Measurements from ENCODE around the gene CHGA. TPM values are rescaled to one million over a fixed set of nuclear protein-coding genes. Genes with fewer than 3 reads are reported as not detected.

The CHGA gene, protein sequence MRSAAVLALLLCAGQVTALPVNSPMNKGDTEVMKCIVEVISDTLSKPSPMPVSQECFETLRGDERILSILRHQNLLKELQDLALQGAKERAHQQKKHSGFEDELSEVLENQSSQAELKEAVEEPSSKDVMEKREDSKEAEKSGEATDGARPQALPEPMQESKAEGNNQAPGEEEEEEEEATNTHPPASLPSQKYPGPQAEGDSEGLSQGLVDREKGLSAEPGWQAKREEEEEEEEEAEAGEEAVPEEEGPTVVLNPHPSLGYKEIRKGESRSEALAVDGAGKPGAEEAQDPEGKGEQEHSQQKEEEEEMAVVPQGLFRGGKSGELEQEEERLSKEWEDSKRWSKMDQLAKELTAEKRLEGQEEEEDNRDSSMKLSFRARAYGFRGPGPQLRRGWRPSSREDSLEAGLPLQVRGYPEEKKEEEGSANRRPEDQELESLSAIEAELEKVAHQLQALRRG
- total RNA-seq = not detected in 2 replicates

DNA sequence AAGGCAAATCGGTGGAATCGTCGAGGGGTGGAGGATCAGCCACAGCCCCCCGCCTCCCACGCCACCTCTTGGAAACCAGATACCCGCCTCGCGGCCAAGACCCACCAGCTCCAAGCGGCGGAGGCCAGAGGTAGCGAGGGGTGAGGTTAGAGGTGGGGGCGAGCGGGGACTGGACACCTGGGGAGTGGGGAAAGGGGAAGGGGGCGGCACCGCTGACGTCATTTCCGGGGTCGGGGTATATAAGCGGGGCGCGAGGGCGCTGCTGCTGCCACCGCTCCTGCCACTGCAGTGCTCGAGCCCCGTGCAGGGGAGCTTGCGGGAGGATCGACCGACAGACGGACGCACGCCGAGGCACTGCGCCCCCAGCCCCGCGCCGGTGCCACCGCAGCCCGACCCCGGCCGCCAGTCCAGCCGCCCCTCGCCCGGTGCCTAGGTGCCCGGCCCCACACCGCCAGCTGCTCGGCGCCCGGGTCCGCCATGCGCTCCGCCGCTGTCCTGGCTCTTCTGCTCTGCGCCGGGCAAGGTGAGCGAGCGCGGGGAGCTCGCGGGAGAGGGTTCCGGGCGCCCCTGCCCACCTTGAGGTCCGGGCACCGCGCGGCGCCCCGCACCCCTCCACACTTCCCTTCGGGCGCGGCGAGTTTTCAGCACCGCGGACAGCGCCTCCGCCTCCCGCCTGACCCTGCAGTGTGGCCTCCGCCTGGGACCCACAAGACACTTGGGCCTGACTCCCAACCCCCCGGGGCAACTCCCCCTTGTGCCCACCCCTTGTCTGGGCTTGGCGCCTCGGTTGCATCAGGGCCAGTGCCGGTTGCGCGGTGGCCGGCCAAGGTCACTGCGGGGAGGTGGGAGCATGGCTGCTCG is at the start of gene CHGA:
TSS of gene CHGA (plus strand) at position 268 of the 861 bp plus-strand sequence. CDS start at position 478, 210 bp downstream.
- Mint-ChIP-seq H3K27ac (no peak within 1 kb of the TSS), H3K4me1 (ENCODE audit: low read depth) (no peaks in the 10 kb centered on the region), H3K27me3 (ENCODE audit: low read depth) (peaks cover 4% of the 10 kb centered on the region), H3K4me3 (ENCODE audit: low read depth) (no peak within 1 kb of the TSS), H3K36me3 (ENCODE audit: low read depth) (no peaks in the 10 kb centered on the region), H3K9me3 (no peaks in the 10 kb centered on the region)
- DNase-seq (ENCODE audit: low spot score) = peak; percentile 50
- intact Hi-C loops (cut with micrococcal nuclease) = loop anchor here (1.0 kb wide), 1 partner anchor 9 kb away; no protein-coding TSS in a partner anchor

DNA sequence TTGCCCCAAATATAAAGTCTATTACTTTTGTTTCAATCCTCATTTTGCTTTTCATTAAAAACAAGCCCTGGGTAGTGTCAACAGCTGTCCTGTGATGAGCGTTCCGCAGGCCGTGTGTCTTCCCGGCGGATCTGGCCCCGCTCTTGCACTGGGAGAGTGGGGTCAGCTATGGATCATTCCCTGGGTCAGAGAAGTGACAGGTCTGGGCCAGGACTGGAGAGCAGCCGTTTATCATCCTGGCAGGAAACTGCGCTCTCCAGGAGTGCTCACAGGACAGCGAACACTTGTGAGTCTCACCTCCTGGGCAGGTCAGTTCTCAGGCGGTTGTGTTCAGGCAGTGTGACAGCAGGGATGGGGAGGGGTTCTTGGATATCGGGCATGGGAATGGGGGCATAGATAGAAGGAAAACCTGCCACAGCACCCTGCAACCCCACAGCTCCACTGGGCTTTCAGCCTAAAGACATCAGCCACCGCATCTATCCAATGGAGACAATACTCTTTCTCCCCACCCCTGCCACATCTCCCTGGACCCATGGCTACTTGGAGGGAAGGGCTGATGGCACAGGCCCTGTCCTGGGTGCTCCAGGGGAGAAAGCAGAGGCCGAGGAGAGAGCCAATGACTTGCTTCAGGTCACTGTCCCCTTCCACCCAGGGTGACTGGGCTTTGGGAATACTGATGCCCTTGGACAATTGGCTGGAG is 47.8 kb upstream of the CHGA start:
- Mint-ChIP-seq H3K4me1 (ENCODE audit: low read depth) (no peaks in the 10 kb centered on the region), H3K27ac (no peak overlapping the region), H3K27me3 (ENCODE audit: low read depth) (peaks cover 22% of the 10 kb centered on the region), H3K4me3 (ENCODE audit: low read depth) (no peak overlapping the region), H3K9me3 (no peaks in the 10 kb centered on the region), H3K36me3 (ENCODE audit: low read depth) (no peaks in the 10 kb centered on the region)
- no peak for DNase-seq (ENCODE audit: low spot score)
- intact Hi-C loops (cut with micrococcal nuclease) = no loop called here

DNA sequence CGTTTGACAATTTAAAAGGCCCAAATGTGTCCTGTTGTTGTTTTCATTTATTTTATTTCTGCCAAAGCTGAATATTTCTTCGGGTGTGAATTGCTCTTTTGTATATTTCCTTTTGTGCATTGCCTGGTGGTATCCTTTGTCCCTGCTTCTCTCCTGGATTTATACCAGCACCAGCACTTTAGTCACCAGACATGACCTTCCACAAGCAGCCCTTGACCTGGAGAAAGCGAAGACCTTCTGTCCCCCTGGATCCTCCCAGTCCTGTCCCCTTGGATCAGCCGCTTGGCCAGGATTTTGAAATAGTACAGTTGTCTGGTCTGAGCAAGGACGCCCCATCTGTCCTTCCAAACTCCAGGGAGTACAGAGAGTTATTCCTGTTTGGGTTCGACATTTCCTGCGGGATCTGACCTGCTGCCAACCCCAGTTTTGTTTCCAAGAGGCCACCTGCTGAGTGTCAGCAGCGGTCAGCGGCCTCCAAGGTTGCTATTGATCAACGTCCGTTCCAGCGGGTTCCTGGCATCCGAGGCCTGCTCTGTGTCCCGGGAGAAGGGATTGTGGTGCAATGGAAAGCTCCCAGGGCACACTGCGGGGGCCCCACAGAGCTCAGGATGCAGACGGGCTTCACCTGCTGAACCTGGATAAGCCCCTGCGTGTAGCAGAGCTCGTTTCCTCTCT is 45.1 kb upstream of the CHGA start:
- intact Hi-C loops (cut with micrococcal nuclease) = no loop called here
- H3K9me3 Mint-ChIP-seq = no peaks in the 10 kb centered on the region
- no peaks in the 10 kb centered on the region for H3K4me1 Mint-ChIP-seq (ENCODE audit: low read depth)
- peaks cover 30% of the 10 kb centered on the region for H3K27me3 Mint-ChIP-seq (ENCODE audit: low read depth)
- DNase-seq (ENCODE audit: low spot score) = no peak
- H3K36me3 Mint-ChIP-seq (ENCODE audit: low read depth) = no peaks in the 10 kb centered on the region
- H3K27ac Mint-ChIP-seq = no peak overlapping the region
- no peak overlapping the region for H3K4me3 Mint-ChIP-seq (ENCODE audit: low read depth)

DNA sequence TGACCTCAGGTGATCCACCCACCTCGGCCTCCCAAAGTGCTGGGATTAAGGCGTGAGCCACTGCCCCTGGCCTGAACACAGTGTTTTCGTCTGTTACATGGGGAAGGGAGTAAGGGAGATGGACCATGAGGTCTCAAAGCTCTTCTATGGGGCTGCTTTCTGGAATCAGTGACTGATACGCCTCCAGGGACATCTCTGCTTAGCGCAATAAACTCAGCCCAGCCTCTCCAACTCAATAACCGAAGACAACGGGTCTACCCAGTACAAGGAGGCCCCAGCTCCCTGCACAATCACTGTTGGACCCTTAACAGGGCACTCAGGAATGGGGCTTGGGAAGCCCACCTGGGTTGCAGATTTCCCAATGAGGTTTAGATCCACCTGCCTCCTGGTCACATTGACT is 42.6 kb upstream of the CHGA start:
- H3K36me3 Mint-ChIP-seq (ENCODE audit: low read depth) = no peaks in the 10 kb centered on the region
- H3K9me3 Mint-ChIP-seq = peaks cover 3% of the 10 kb centered on the region
- no peak for DNase-seq (ENCODE audit: low spot score)
- no peak overlapping the region for H3K4me3 Mint-ChIP-seq (ENCODE audit: low read depth)
- H3K4me1 Mint-ChIP-seq (ENCODE audit: low read depth) = no peaks in the 10 kb centered on the region
- no peak overlapping the region for H3K27ac Mint-ChIP-seq
- intact Hi-C loops (cut with micrococcal nuclease) = no loop called here
- H3K27me3 Mint-ChIP-seq (ENCODE audit: low read depth) = peaks cover 25% of the 10 kb centered on the region

DNA sequence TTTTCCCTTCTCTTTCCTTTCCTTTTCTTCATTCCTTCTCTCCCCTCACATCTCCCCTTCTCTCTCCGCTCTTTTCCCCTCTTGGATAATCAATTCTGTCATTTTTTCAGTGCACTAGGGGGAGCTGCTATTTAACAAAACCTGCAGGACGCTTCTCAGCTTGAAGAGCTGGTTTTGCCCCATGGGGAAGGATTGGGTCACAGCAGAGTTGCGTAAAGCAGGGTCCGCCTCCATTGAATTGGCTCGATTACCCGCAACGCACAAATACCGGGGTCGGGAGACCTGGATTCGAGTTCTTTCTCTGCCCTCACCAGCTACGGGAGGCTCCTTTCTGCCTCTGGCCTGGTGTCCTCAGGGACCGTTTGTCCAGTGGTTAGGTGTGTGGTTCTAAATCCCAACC is 42.1 kb upstream of the CHGA start:
- DNase-seq (ENCODE audit: low spot score) = no peak
- Mint-ChIP-seq H3K27ac (no peak overlapping the region), H3K4me3 (ENCODE audit: low read depth) (no peak overlapping the region), H3K27me3 (ENCODE audit: low read depth) (peaks cover 26% of the 10 kb centered on the region), H3K9me3 (peaks cover 4% of the 10 kb centered on the region), H3K36me3 (ENCODE audit: low read depth) (no peaks in the 10 kb centered on the region), H3K4me1 (ENCODE audit: low read depth) (no peaks in the 10 kb centered on the region)
- intact Hi-C loops (cut with micrococcal nuclease) = no loop called here

DNA sequence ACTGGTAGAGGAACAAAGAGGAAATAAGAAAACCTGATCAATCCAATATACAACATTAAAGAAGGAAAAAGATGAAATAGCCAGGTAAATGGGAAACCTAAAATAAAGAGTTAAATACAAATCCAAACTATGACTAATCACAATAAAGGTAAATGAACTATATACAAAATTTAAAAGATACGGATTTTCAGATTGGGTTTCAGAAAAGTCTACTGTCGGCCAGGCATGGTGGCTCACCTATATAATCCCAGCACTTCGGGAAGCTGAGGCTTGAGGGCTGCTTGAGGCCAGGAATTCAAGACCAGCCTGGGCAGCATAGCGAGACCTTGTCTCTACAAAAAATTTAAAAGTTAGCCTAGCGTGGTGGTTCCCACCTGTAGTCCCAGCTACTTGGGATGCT is 39.9 kb upstream of the CHGA start:
- intact Hi-C loops (cut with micrococcal nuclease) = no loop called here
- H3K27ac Mint-ChIP-seq = no peak overlapping the region
- no peaks in the 10 kb centered on the region for H3K36me3 Mint-ChIP-seq (ENCODE audit: low read depth)
- peaks cover 4% of the 10 kb centered on the region for H3K9me3 Mint-ChIP-seq
- H3K4me3 Mint-ChIP-seq (ENCODE audit: low read depth) = no peak overlapping the region
- H3K27me3 Mint-ChIP-seq (ENCODE audit: low read depth) = peaks cover 20% of the 10 kb centered on the region
- H3K4me1 Mint-ChIP-seq (ENCODE audit: low read depth) = no peaks in the 10 kb centered on the region
- DNase-seq (ENCODE audit: low spot score) = no peak

DNA sequence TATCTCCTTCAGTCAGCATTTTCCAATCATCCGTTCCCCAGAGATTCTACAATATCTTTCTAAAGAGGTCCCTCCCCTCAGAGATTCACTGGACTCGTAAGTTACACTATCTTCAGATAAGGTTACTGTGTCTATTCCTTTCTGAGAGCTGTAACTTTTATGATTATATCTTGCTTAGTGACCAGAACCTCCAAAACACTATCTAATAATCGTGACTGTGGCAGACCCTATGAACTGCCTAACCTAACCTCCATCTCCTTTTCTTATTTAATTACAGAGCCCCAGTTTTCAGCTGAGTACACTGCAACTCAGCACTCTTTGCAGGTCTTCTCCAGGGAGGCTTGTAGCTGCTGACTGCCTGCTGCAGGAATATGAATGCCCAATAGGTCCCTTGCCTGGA is 38.5 kb upstream of the CHGA start:
- Mint-ChIP-seq H3K4me3 (ENCODE audit: low read depth) (no peak overlapping the region), H3K27me3 (ENCODE audit: low read depth) (peaks cover 22% of the 10 kb centered on the region), H3K36me3 (ENCODE audit: low read depth) (no peaks in the 10 kb centered on the region), H3K27ac (no peak overlapping the region), H3K9me3 (peaks cover 4% of the 10 kb centered on the region), H3K4me1 (ENCODE audit: low read depth) (no peaks in the 10 kb centered on the region)
- DNase-seq (ENCODE audit: low spot score) = no peak
- intact Hi-C loops (cut with micrococcal nuclease) = no loop called here

DNA sequence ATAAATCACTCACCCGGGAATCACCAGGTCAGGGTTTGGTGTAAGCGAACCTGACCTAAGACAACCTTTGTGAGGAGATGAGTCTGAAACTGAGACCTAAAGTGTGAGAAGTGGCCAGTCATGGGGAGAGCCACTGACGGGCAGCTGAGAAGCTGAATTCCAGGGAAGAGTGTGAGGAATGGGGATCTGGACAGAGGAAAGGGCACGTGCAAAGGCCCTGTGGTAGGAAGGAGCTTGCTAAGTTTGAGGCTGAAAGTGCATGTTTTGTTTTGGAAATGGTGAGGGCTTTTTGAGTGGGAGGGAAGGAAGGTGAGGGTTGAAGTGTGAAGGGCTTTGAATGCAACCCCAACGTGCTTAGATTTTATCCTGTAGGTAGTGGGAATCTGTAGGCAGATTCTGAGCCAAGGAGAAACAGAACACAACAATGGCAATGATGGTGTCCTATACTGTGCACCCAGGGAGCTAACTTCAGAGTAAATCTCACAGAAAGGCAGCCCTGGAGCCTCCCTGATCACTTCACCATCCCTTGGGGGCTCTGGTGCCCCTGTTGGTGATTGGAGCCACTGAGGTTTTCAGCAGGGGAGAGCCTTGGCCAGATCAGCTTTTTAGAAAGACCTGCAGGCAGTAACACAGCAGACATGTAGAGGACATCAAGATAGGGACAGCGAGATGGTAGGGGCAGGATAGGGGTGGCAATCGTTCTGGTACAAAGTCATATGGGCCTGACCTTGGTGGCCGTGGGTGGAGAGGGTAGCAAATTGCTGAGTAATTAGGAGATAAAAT is 37.5 kb upstream of the CHGA start:
- Mint-ChIP-seq H3K4me1 (ENCODE audit: low read depth) (no peaks in the 10 kb centered on the region), H3K27me3 (ENCODE audit: low read depth) (peaks cover 18% of the 10 kb centered on the region), H3K27ac (no peak overlapping the region), H3K4me3 (ENCODE audit: low read depth) (no peak overlapping the region), H3K36me3 (ENCODE audit: low read depth) (no peaks in the 10 kb centered on the region), H3K9me3 (peaks cover 4% of the 10 kb centered on the region)
- no peak for DNase-seq (ENCODE audit: low spot score)
- intact Hi-C loops (cut with micrococcal nuclease) = no loop called here

DNA sequence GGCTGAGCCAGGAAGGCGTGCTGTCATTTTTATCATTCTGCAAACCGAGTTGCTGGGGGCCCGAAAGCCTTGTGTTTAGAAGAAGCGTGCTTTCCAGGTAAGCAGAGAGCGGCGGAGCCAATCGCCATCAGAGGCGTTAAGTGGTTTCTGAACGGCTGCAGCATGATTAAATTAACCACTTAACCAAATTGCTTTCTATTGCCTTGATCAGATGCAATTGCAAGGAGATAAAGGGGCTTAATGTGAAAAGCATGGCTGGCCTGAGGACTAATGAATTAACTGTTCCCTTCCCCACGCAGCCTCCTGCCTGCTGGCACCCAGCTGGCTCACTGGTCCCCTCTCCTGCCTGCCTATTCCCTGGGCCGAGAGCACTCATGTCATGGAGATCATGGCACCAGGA is 36.6 kb upstream of the CHGA start:
- no peaks in the 10 kb centered on the region for H3K4me1 Mint-ChIP-seq (ENCODE audit: low read depth)
- no peak for DNase-seq (ENCODE audit: low spot score)
- H3K27me3 Mint-ChIP-seq (ENCODE audit: low read depth) = peaks cover 15% of the 10 kb centered on the region
- intact Hi-C loops (cut with micrococcal nuclease) = no loop called here
- H3K4me3 Mint-ChIP-seq (ENCODE audit: low read depth) = no peak overlapping the region
- H3K36me3 Mint-ChIP-seq (ENCODE audit: low read depth) = no peaks in the 10 kb centered on the region
- H3K27ac Mint-ChIP-seq = no peak overlapping the region
- H3K9me3 Mint-ChIP-seq = peaks cover 4% of the 10 kb centered on the region

DNA sequence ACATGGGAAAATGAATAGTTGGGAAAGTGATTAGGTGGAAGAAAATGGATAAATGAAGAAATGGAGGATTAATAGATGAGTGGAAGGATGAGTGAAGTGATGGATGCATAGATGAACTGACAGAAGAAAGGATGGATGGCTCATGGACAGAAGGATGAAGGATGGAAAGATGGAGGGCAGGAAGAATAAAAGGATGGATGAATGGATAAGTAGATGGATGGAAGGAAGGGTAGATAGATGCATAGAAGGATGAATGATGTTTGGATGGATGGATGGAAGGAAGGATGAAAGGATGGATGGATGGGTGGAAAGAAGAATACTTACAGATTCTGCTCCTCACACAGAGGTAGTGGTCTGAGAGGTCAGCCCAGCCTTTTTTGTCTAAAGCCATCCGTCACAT is 35.8 kb upstream of the CHGA start:
- Mint-ChIP-seq H3K27ac (no peak overlapping the region), H3K36me3 (ENCODE audit: low read depth) (no peaks in the 10 kb centered on the region), H3K27me3 (ENCODE audit: low read depth) (peaks cover 10% of the 10 kb centered on the region), H3K4me1 (ENCODE audit: low read depth) (no peaks in the 10 kb centered on the region), H3K9me3 (peaks cover 4% of the 10 kb centered on the region), H3K4me3 (ENCODE audit: low read depth) (no peak overlapping the region)
- intact Hi-C loops (cut with micrococcal nuclease) = no loop called here
- DNase-seq (ENCODE audit: low spot score) = no peak

DNA sequence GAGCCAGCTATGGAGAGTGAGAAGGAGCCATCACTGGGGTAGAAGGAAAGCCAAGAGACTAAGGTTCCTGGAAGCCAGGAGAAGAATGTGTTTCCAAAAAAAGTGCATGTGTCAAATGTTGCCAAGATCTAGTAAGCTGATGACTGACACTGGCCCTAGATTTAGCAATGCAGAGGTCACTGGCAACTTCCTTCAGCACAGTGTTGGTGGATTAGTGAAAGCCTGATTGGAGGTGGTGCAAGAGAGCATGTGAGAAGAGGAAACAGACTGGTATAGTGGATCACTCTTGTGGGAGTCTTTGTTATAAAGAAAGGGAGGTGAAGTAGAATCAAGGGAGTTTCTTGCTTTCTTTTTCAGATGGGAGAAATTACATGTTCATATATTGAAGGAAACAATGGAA is 34.1 kb upstream of the CHGA start:
- no peaks in the 10 kb centered on the region for H3K36me3 Mint-ChIP-seq (ENCODE audit: low read depth)
- no peak overlapping the region for H3K4me3 Mint-ChIP-seq (ENCODE audit: low read depth)
- no peak for DNase-seq (ENCODE audit: low spot score)
- H3K9me3 Mint-ChIP-seq = peaks cover 12% of the 10 kb centered on the region
- no peak overlapping the region for H3K27ac Mint-ChIP-seq
- H3K27me3 Mint-ChIP-seq (ENCODE audit: low read depth) = peaks cover 10% of the 10 kb centered on the region
- intact Hi-C loops (cut with micrococcal nuclease) = no loop called here
- H3K4me1 Mint-ChIP-seq (ENCODE audit: low read depth) = no peaks in the 10 kb centered on the region
